GM23338 (cell line): ENCODE measurements around the gene MINDY1.
A peak's percentile ranks its signal among the peaks of the same experiment; 100 is the strongest.

Experiments used
- CREB1 ChIP-seq: fragments of 250-450 bp; sonication (Bioruptor Pico); IDR thresholded peaks from 2 replicates; pipeline ENCODE4 v1.5.0; 2020; ENCODE audit warnings: low read depth, mild to moderate bottlenecking, moderate library complexity
- CTCF ChIP-seq, 2 experiments: fragments of 200-600 bp in 1 of 2; sonication (generic) in 1 of 2; conservative IDR thresholded peaks; 2 replicates each; pipeline versions ENCODE4 v1.5.1 to v1.6.1; 2016 to 2017; ENCODE audit warnings: antibody characterized with exemption in 2 of 2, low read depth in 2 of 2, mild to moderate bottlenecking in 2 of 2, moderate library complexity in 1 of 2
- ETS1 ChIP-seq: IDR thresholded peaks from 2 replicates; pipeline ENCODE4 v1.6.1; 2016; ENCODE audit warnings: antibody characterized with exemption
- EZH2 ChIP-seq: fragments of 200-600 bp; sonication (generic); IDR thresholded peaks from one replicate; pipeline ENCODE4 v1.8.0; 2017; ENCODE audit warnings: antibody characterized with exemption, mild to moderate bottlenecking, low read depth; ENCODE audit not compliant: unreplicated experiment
- EZH2phosphoT487 ChIP-seq: fragments of 200-600 bp; sonication (generic); IDR thresholded peaks from one replicate; pipeline ENCODE4 v1.8.1; 2018; ENCODE audit warnings: antibody characterized with exemption; ENCODE audit not compliant: unreplicated experiment
- JUNB ChIP-seq: IDR thresholded peaks from one replicate; pipeline ENCODE4 v1.6.1; 2016; ENCODE audit warnings: antibody characterized with exemption; ENCODE audit not compliant: unreplicated experiment
- NANOG ChIP-seq: IDR thresholded peaks from 2 replicates; pipeline ENCODE4 v1.6.1; 2016; ENCODE audit warnings: antibody characterized with exemption, borderline replicate concordance
- POLR2AphosphoS5 ChIP-seq: IDR thresholded peaks from 2 replicates; pipeline ENCODE4 v1.6.1; 2016; ENCODE audit warnings: antibody characterized with exemption, low read depth
- REST ChIP-seq: IDR thresholded peaks from one replicate; pipeline ENCODE4 v1.6.1; 2018; ENCODE audit warnings: antibody characterized with exemption; ENCODE audit not compliant: unreplicated experiment
- STAT1 ChIP-seq: IDR thresholded peaks from one replicate; pipeline ENCODE4 v1.6.1; 2016; ENCODE audit warnings: antibody characterized with exemption; ENCODE audit not compliant: unreplicated experiment
- ZNF114 ChIP-seq: fragments of 250-450 bp; sonication (Bioruptor Pico); IDR thresholded peaks from 2 replicates; pipeline ENCODE4 v1.5.0; 2020; ENCODE audit warnings: mild to moderate bottlenecking, moderate library complexity
- ZNF331 ChIP-seq: fragments of 250-450 bp; sonication (Bioruptor Pico); IDR thresholded peaks from 2 replicates; pipeline ENCODE4 v1.5.0; 2020; ENCODE audit warnings: low read depth, mild to moderate bottlenecking, moderate library complexity
- ZNF462 ChIP-seq: fragments of 250-450 bp; sonication (Bioruptor Pico); IDR thresholded peaks from 2 replicates; pipeline ENCODE4 v1.5.0; 2020; ENCODE audit warnings: mild to moderate bottlenecking, moderate library complexity

- TF ChIP-seq CTCF (conservative IDR thresholded peaks at IDR 0.05; ENCODE audit: low read depth in 2 of 2) (no peak), POLR2AphosphoS5 (peak; percentile 40; the same call in 1 of the 2 replicates), REST (no peak), ETS1 (no peak), EZH2 (no peak), ZNF114 (no peak), NANOG (no peak), STAT1 (no peak), CREB1 (CRISPR knock-in tag) (no peak), EZH2phosphoT487 (no peak), JUNB (no peak), ZNF331 (CRISPR knock-in tag) (no peak), ZNF462 (CRISPR knock-in tag) (0 out of 2 replicates have a peak, but pooled peaks have one; percentile 16)
These were observed 29.6 kb downstream of the MINDY1 start for GRCh38 chr1:150976879-150977694.
